ENCODE measurements around the gene EYA2. TPM values are rescaled to one million over a fixed set of nuclear protein-coding genes. Genes with fewer than 3 reads are reported as not detected.

EYA2 gene
- total and polyA plus RNA-seq, 2 of the 4 experiments (the other 2 are of a cell fraction) = 2.3 to 5.4 TPM

DNA sequence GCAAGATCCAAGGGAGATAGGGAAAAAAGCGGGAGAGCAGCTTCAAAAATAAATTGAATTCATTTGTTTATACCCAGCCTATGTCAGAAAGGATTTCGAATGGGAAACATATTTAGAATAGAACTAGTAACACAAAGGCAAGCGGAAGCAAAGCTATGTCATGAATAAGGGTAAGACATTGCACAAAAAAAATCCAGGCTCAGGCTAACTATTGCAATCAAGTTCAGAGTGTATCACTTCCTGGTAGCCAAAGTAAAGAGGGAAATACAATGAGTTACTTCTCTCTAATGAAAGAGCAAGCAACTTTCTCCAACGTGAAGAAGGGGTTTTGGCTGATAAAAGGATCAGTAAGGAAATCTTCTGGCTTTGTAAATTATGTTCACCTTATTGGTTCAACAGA lies 249.0 kb downstream of the EYA2 start:
- H3K36me3 ChIP-seq (ENCODE audit: control insufficient read depth, insufficient read depth, low read length) = no peaks in the 10 kb centered on the region
- peaks cover 13% of the 10 kb centered on the region for H3K4me1 ChIP-seq (ENCODE audit: control insufficient read depth, insufficient read depth, low read length)
- no TSS peak for BruUV-seq (replicated peaks)
- ChIA-PET CTCF (no interaction called here), POLR2A (ENCODE audit: unreplicated experiment) (no interaction called here)
- H2BK5ac ChIP-seq (ENCODE audit: low read depth, low read length, poor library complexity, severe bottlenecking) = no peak overlapping the region
- peaks cover 5% of the 10 kb centered on the region; the same call in 1 of the 2 replicates for H3K9me1 ChIP-seq (ENCODE audit: insufficient read depth, low read length)
- dilution Hi-C loops (cut with HindIII; ENCODE audit: low sequenced_read_pairs, unreplicated experiment) = no loop called here
- no peak overlapping the region for H3K27ac ChIP-seq (ENCODE audit: insufficient read depth, low read length)
- H3K27me3 ChIP-seq (ENCODE audit: control insufficient read depth, insufficient read depth, low read length) = no peaks in the 10 kb centered on the region
- no peak overlapping the region for H2AK5ac ChIP-seq (ENCODE audit: low read depth, low read length)
- no peak overlapping the region for H2AFZ ChIP-seq (replicated peaks; ENCODE audit: low read length, poor library complexity)
- H2BK20ac ChIP-seq (ENCODE audit: low read depth, low read length) = no peak overlapping the region
- H4K91ac ChIP-seq (ENCODE audit: insufficient read depth, low read depth, low read length) = no peak overlapping the region
- H3K4me3 ChIP-seq (ENCODE audit: insufficient read depth, low read depth, low read length) = no peak overlapping the region
- no peaks in the 10 kb centered on the region for H3K79me1 ChIP-seq (ENCODE audit: low read depth in 1 of 2, low read length in 2 of 2)
- H2BK120ac ChIP-seq (ENCODE audit: low read depth, low read length) = no peak overlapping the region
- no peak overlapping the region for H4K8ac ChIP-seq (ENCODE audit: low read depth in 2 of 2, low read length in 2 of 2)
- no peak overlapping the region for H3K23ac ChIP-seq (ENCODE audit: low read depth, low read length)
- no peak overlapping the region for H3K9ac ChIP-seq (ENCODE audit: low read depth, low read length)
- no CpG with 5 or more reads among the region's 4 CpGs for WGBS, 2 experiments (ENCODE audit: extremely low coverage in 2 of 2, insufficient read length in 1 of 2)
- no peak for DNase-seq
- no peak overlapping the region for H4K5ac ChIP-seq (ENCODE audit: low read depth, low read length)
- no peak overlapping the region for H3K4me2 ChIP-seq (ENCODE audit: low read depth, low read length)
- intact Hi-C loops (cut with micrococcal nuclease) = loop anchor here (2.0 kb wide), 1 partner anchor 271 kb away; no protein-coding TSS in a partner anchor
- H3K9me3 ChIP-seq (ENCODE audit: control insufficient read depth, insufficient read depth, low read length) = peaks cover 5% of the 10 kb centered on the region
- H2AK9ac ChIP-seq (replicated peaks; ENCODE audit: low read depth, low read length, poor library complexity) = no peak overlapping the region
- no peak for ATAC-seq (ENCODE audit: low read depth)
- no peak overlapping the region for H2BK15ac ChIP-seq (ENCODE audit: low read depth, low read length)
- no peak overlapping the region for H3K18ac ChIP-seq (ENCODE audit: low read depth, low read length)
- no peak overlapping the region for H3K4ac ChIP-seq (ENCODE audit: low read depth, low read length)
- in situ Hi-C loops (cut with MboI; ENCODE audit: low sequenced_read_pairs) = no loop called here
- H4K20me1 ChIP-seq (ENCODE audit: insufficient read depth, low read length) = no peaks in the 10 kb centered on the region
- H3K14ac ChIP-seq (replicated peaks; ENCODE audit: low read depth, low read length) = no peak overlapping the region
- TF ChIP-seq CHD1 (IDR thresholded peaks at IDR 0.05; ENCODE audit: low read depth, low read length) (no peak), RAD21 (IDR thresholded peaks at IDR 0.05; ENCODE audit: low read length) (no peak), MXI1 (IDR thresholded peaks at IDR 0.05; ENCODE audit: borderline replicate concordance, low read depth, low read length) (no peak), MAFK (IDR thresholded peaks at IDR 0.05; ENCODE audit: low read depth, low read length) (no peak), RFX5 (IDR thresholded peaks at IDR 0.05; ENCODE audit: low read depth, low read length) (no peak), MAZ (IDR thresholded peaks at IDR 0.05; ENCODE audit: borderline replicate concordance, low read depth, low read length) (no peak), CEBPB (IDR thresholded peaks at IDR 0.05; ENCODE audit: low read depth, low read length) (no peak), RCOR1 (IDR thresholded peaks at IDR 0.05; ENCODE audit: insufficient replicate concordance, low read length) (no peak), NFE2L2 (IDR thresholded peaks at IDR 0.05; ENCODE audit: low read depth, low read length) (no peak), BHLHE40 (IDR thresholded peaks at IDR 0.05; ENCODE audit: low read depth, low read length) (no peak), POLR2A (IDR thresholded peaks at IDR 0.05; ENCODE audit: low read depth, low read length) (no peak), FOS (IDR thresholded peaks at IDR 0.05; ENCODE audit: low read depth, low read length) (no peak), SMC3 (IDR thresholded peaks at IDR 0.05; ENCODE audit: low read depth, low read length) (no peak)
- TF ChIP-seq, protein P1, sequence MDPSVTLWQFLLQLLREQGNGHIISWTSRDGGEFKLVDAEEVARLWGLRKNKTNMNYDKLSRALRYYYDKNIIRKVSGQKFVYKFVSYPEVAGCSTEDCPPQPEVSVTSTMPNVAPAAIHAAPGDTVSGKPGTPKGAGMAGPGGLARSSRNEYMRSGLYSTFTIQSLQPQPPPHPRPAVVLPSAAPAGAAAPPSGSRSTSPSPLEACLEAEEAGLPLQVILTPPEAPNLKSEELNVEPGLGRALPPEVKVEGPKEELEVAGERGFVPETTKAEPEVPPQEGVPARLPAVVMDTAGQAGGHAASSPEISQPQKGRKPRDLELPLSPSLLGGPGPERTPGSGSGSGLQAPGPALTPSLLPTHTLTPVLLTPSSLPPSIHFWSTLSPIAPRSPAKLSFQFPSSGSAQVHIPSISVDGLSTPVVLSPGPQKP (IDR thresholded peaks at IDR 0.05; ENCODE audit: borderline replicate concordance, low read depth, low read length) = no peak
- TF ChIP-seq, protein P2, sequence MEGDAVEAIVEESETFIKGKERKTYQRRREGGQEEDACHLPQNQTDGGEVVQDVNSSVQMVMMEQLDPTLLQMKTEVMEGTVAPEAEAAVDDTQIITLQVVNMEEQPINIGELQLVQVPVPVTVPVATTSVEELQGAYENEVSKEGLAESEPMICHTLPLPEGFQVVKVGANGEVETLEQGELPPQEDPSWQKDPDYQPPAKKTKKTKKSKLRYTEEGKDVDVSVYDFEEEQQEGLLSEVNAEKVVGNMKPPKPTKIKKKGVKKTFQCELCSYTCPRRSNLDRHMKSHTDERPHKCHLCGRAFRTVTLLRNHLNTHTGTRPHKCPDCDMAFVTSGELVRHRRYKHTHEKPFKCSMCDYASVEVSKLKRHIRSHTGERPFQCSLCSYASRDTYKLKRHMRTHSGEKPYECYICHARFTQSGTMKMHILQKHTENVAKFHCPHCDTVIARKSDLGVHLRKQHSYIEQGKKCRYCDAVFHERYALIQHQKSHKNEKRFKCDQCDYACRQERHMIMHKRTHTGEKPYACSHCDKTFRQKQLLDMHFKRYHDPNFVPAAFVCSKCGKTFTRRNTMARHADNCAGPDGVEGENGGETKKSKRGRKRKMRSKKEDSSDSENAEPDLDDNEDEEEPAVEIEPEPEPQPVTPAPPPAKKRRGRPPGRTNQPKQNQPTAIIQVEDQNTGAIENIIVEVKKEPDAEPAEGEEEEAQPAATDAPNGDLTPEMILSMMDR (conservative IDR thresholded peaks at IDR 0.05; ENCODE audit: low read depth, low read length) = no peak
- TF ChIP-seq, protein P3, sequence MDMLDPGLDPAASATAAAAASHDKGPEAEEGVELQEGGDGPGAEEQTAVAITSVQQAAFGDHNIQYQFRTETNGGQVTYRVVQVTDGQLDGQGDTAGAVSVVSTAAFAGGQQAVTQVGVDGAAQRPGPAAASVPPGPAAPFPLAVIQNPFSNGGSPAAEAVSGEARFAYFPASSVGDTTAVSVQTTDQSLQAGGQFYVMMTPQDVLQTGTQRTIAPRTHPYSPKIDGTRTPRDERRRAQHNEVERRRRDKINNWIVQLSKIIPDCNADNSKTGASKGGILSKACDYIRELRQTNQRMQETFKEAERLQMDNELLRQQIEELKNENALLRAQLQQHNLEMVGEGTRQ (IDR thresholded peaks at IDR 0.05; ENCODE audit: low read depth, low read length) = no peak
- no peak overlapping the region for H3K56ac ChIP-seq (ENCODE audit: extremely low read depth, insufficient read depth, low read length)

Data from IMR-90 (cell line).